Measurements from ENCODE around the gene PATL1. TPM values are rescaled to one million over a fixed set of nuclear protein-coding genes. Genes with fewer than 3 reads are reported as not detected.
"Not testable (repeated sequence)": the region's sequence is repeated elsewhere in the genome, so short reads cannot be mapped to it uniquely, and the experiment has no call there.

The PATL1 gene
- total RNA-seq, 2 donors from 2014 or later: 57.6 to 81.1 TPM

DNA sequence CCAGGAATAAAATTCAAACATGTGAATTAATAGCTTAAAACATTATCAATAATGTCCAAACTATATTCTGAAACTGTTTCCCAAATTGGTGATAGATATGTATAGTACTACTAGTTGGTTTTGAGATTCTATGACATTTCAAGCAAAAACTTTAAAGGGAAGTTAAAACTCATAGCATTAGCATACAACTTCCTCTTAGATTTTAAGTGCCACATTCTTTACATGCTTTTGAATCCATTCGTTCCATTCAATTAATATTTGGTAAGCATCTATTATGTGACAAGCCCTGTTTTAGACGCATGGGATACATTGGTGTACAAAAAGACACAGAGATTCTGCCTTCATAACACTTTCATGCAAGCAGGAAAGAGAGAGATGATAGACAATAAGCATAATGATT is 8.9 kb downstream of the PATL1 start:
- H3K9me3 Mint-ChIP-seq: no peaks in the 10 kb centered on the region
- peak overlapping the region; percentile 12 for H3K27ac Mint-ChIP-seq
- H3K4me3 Mint-ChIP-seq: no peak overlapping the region
- no peak for ATAC-seq (replicated peaks)
- H3K4me1 Mint-ChIP-seq: peaks cover 10% of the 10 kb centered on the region
- H3K27me3 Mint-ChIP-seq: no peaks in the 10 kb centered on the region
- peaks cover 99% of the 10 kb centered on the region for H3K36me3 Mint-ChIP-seq (ENCODE audit: low read depth)

DNA sequence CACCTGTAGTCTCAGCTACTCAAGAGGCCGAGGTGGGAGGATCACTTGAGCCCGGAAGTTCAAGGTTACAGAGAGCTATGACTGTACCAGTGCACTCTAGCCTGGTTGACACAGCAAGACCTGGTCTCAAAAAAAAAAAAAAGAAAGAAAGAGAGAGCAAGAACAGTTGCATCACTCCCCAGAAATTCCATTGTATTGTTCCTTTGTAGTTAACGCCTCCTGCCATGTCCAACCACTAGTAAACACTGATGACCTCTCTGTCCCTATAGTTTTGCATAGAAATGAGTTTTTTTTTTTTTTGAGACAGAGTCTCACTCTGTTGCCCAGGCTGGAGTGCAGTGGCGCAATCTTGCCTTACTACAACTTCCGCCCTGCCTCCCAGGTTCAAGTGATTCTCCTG is 10.8 kb downstream of the PATL1 start:
- H3K4me1 Mint-ChIP-seq: peaks cover 6% of the 10 kb centered on the region

DNA sequence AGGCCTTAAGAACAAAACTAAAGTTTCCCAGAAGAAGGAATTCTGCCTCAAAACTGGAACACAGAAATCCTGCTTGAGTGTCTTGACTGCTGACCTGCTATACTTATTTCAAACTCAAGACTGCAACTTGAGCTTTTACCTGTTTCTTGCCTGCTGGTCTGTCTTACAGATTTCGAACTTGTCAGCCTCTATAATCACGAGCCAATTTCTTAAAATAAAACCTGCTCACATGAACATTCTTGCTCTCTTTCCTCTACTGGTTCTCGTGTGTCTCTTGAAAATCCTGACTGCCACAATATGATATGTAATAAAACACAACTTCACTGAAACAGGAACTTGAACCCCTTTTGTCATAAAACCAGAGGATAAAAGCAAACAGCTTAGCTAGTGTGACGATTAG is 13.9 kb downstream of the PATL1 start:
- H3K27ac Mint-ChIP-seq: no peak overlapping the region
- H3K4me1 Mint-ChIP-seq: peaks cover 4% of the 10 kb centered on the region
- H3K27me3 Mint-ChIP-seq: no peaks in the 10 kb centered on the region
- ATAC-seq (replicated peaks): no peak
- H3K36me3 Mint-ChIP-seq (ENCODE audit: low read depth): peaks cover 100% of the 10 kb centered on the region
- H3K9me3 Mint-ChIP-seq: no peaks in the 10 kb centered on the region
- no peak overlapping the region for H3K4me3 Mint-ChIP-seq

More for the DNA sequence above, 10.8 kb downstream of the PATL1 start:
- H3K27ac Mint-ChIP-seq: no peak overlapping the region
- ATAC-seq (replicated peaks): no peak
- no peak overlapping the region for H3K4me3 Mint-ChIP-seq
- no peaks in the 10 kb centered on the region for H3K9me3 Mint-ChIP-seq
- H3K27me3 Mint-ChIP-seq: no peaks in the 10 kb centered on the region
- peaks cover 99% of the 10 kb centered on the region for H3K36me3 Mint-ChIP-seq (ENCODE audit: low read depth)

DNA sequence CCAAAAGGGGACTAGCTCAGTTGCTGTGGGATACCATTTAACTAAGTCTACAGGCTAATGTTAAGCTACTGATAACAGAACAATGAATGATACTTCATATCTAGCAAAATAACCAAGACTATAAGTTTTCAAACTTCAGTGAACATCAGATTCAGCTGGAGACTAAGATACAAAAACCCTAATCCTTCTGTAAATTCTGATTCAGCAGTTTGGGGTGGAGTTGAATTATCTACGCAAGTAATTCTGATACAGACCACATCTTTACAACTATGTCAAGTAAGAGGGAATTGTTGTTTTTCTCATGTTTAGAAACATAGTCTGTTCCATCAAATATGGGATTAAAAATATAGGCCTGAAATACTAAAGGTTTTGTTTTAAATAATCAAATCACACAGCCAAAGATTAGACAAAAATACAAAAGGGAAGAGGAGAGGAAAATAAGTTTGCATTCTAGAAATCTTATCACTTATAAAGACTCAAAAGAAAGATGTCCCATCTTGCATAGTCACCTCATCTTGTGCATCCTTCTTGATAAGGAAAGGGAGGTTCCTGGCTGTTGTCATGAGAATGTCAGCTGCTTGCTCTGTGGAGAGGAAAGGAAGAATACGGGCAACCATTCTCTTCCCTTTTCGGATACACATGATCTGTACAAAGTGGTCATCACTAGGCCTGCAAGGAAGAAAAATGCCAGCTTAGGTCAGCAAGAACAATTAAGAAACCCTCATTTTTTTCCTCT is 21.4 kb downstream of the PATL1 start:
- Mint-ChIP-seq H3K27me3 (no peaks in the 10 kb centered on the region), H3K9me3 (no peaks in the 10 kb centered on the region), H3K4me1 (peaks cover 4% of the 10 kb centered on the region), H3K36me3 (ENCODE audit: low read depth) (peaks cover 99% of the 10 kb centered on the region), H3K27ac (no peak overlapping the region), H3K4me3 (no peak overlapping the region)
- ATAC-seq (replicated peaks): no peak

DNA sequence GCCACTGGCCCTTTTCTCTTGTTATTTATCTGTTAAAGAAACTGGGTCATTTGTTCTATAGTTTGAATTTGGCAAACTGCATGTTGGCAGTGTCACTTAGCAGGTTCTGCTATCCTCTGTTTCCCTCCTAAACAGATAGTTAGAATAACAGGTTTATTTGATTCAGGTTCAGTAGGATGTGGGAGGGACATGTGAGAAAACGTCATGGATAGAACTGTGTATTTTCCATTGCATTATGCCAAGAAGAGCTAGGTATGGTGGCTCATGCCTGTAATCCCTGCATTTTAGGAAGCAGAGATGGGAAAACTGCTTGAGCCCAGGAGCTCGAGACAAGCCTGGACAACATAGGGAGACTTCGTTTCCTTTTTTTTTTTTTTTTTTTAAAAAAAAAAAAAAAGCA is 24.3 kb downstream of the PATL1 start:
- ATAC-seq (replicated peaks): no peak
- Mint-ChIP-seq H3K27me3 (no peaks in the 10 kb centered on the region), H3K36me3 (ENCODE audit: low read depth) (peaks cover 99% of the 10 kb centered on the region), H3K9me3 (no peaks in the 10 kb centered on the region), H3K4me3 (no peak overlapping the region), H3K27ac (peak overlapping the region; percentile 16), H3K4me1 (no peaks in the 10 kb centered on the region)

DNA sequence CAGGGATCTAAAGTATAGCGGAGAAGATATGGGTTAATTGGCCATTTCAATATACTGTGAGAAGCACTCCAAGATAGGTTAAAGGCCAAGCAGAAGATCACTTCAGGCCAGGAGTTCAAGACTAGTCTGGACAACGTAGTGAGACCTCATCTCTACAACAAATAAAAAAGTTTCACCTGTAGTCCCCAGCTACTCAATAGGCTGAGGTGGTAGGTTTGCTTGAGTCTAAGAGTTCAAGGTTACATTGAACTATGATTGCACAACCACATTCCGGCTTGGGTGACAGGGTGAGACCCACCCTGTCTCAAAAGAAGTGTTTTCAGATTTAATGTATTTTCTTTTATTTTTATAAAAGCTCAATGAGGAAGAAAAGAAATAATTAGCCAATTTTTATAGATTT is 25.4 kb downstream of the PATL1 start:
- Mint-ChIP-seq H3K9me3 (no peaks in the 10 kb centered on the region), H3K36me3 (ENCODE audit: low read depth) (peaks cover 99% of the 10 kb centered on the region), H3K4me1 (no peaks in the 10 kb centered on the region), H3K4me3 (no peak overlapping the region), H3K27ac (no peak overlapping the region), H3K27me3 (no peaks in the 10 kb centered on the region)
- no peak for ATAC-seq (replicated peaks)

DNA sequence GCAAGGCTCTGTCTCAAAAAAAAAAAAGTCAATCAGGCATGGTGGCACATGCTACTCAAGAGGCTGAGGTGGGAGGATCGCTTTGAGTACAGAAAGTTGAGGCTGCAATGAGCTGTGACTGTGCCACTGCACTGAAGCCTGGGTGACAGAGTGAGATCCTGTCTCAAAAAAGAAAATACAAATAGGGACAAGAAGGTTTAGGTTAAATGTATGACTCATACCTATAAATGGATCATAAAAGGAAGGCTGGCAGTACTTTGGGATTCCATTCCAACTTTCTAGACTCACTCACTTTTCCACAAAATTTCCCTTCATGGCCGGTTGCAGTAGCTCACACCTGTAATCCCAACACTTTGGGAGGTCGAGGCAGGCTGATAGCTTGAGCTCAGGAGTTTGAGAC is 27.7 kb downstream of the PATL1 start:
- H3K27me3 Mint-ChIP-seq: no peaks in the 10 kb centered on the region
- no peak overlapping the region for H3K4me3 Mint-ChIP-seq
- no peak for ATAC-seq (replicated peaks)
- H3K4me1 Mint-ChIP-seq: no peaks in the 10 kb centered on the region
- H3K27ac Mint-ChIP-seq: no peak overlapping the region
- peaks cover 99% of the 10 kb centered on the region for H3K36me3 Mint-ChIP-seq (ENCODE audit: low read depth)
- no peaks in the 10 kb centered on the region for H3K9me3 Mint-ChIP-seq

DNA sequence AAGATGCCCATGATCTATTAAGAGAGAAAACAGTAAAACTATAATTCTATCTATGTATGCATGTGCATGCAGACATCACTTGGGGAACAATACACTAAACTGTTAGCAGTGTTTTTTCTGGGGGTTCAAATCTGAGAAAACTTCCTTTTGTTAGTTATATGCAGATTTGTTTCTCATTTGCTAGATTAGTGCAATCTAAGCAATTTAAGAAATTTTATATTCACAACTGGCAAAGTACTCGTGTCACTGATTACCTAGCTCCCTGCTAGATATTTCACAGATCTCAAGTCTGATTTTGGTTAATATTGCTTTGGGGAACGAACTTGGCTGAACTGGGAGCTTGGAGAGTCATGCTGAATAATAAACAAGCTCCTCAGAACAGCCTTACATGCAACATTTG is 38.3 kb downstream of the PATL1 start:
- Mint-ChIP-seq H3K4me3 (no peak overlapping the region), H3K27me3 (no peaks in the 10 kb centered on the region), H3K4me1 (no peaks in the 10 kb centered on the region), H3K27ac (no peak overlapping the region), H3K36me3 (ENCODE audit: low read depth) (peaks cover 26% of the 10 kb centered on the region), H3K9me3 (no peaks in the 10 kb centered on the region)
- ATAC-seq (replicated peaks): no peak

DNA sequence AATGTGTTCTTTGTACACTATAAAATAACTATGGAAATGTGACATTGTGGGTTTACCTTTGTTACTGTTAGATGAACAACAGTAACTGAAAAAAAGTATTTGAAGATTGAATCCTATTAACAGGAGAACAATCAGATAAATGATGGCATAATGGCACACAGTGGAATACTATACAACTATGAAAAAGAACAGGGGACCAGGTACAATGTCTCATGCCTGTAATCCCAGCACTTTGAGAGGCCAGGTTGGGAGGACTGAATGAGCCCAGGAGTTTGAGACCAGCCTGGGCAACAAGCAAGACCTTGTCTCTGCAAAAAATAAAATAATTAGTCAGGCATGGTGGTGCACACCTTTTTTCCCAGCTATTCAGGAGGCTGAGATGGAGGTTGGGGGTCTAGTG is 38.8 kb downstream of the PATL1 start:
- no peak for ATAC-seq (replicated peaks)
- Mint-ChIP-seq H3K27me3 (no peaks in the 10 kb centered on the region), H3K4me3 (no peak overlapping the region), H3K27ac (no peak overlapping the region), H3K4me1 (no peaks in the 10 kb centered on the region), H3K9me3 (no peaks in the 10 kb centered on the region), H3K36me3 (ENCODE audit: low read depth) (peaks cover 21% of the 10 kb centered on the region)

DNA sequence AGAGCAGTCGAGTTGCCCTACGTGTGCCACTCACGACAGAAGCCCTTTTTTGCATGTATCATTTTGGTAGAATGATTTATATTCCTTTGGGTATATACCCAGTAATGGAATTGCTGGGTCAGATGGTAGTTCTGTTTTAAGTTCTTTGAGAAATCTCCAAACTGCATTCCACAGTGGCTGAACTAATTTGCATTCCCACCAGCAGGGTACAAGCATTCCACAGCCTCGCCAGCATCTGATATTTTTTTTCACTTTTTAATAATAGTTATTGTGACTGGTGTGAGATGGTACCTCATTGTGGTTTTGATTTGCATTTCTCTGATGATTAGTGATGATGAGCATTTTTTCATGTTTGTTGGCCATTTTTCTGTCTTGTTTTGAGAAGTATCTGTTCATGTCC is 41.9 kb downstream of the PATL1 start:
- not testable (repeated sequence) for ATAC-seq (replicated peaks); H3K27ac Mint-ChIP-seq
- peaks cover 15% of the 10 kb centered on the region for H3K36me3 Mint-ChIP-seq (ENCODE audit: low read depth)

DNA sequence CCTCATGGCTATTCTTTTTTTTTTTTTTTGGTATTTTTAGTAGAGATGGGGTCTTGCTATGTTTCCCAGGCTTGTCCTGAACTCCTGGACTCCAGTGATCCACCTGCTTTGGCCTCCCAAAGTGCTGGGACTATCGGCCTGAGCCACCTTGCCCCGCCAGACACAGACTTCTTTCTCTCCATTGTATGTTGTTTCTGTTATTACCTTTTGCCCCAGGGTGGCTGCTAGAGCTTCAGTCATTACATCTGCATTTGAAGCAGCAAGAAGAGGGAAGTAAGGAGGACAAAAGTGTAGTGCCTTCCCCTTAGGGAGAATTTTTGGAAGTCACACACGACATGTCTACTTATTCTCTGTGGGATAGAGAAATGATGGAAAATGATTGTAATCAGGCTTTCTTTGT is 43.1 kb downstream of the PATL1 start:
- no peaks in the 10 kb centered on the region for H3K4me1 Mint-ChIP-seq
- no peak overlapping the region for H3K4me3 Mint-ChIP-seq
- no peak overlapping the region for H3K27ac Mint-ChIP-seq
- no peak for ATAC-seq (replicated peaks)
- H3K9me3 Mint-ChIP-seq: no peaks in the 10 kb centered on the region
- H3K36me3 Mint-ChIP-seq (ENCODE audit: low read depth): peaks cover 9% of the 10 kb centered on the region
- no peaks in the 10 kb centered on the region for H3K27me3 Mint-ChIP-seq

More for the DNA sequence above, 41.9 kb downstream of the PATL1 start:
- not testable (repeated sequence) for H3K4me3 Mint-ChIP-seq, H3K4me1 Mint-ChIP-seq, H3K9me3 Mint-ChIP-seq, H3K27me3 Mint-ChIP-seq

DNA sequence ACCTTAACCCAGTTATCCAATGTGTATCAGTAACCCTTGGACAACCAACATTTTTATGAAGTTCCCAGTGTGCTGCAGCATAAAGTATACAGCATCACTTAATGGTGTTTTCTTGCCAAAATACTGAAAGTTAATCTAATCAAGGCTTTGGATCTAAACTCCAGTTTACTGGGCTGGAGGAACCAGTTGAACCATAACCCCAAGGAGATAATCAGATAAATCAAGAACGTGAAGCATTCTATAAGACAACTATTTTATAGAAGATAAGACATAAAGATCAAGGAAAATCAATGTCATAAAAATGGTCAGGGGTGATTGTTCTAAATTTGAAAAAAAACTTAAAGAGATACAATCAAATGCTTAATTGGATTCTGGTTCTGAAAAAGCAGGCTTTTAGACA is 51.0 kb downstream of the PATL1 start:
- no peak overlapping the region for H3K27ac Mint-ChIP-seq
- no peaks in the 10 kb centered on the region for H3K27me3 Mint-ChIP-seq
- peak overlapping the region; percentile 99 for H3K4me3 Mint-ChIP-seq
- ATAC-seq (replicated peaks): no peak
- peaks cover 15% of the 10 kb centered on the region for H3K4me1 Mint-ChIP-seq
- peaks cover 27% of the 10 kb centered on the region for H3K36me3 Mint-ChIP-seq (ENCODE audit: low read depth)
- no peaks in the 10 kb centered on the region for H3K9me3 Mint-ChIP-seq

DNA sequence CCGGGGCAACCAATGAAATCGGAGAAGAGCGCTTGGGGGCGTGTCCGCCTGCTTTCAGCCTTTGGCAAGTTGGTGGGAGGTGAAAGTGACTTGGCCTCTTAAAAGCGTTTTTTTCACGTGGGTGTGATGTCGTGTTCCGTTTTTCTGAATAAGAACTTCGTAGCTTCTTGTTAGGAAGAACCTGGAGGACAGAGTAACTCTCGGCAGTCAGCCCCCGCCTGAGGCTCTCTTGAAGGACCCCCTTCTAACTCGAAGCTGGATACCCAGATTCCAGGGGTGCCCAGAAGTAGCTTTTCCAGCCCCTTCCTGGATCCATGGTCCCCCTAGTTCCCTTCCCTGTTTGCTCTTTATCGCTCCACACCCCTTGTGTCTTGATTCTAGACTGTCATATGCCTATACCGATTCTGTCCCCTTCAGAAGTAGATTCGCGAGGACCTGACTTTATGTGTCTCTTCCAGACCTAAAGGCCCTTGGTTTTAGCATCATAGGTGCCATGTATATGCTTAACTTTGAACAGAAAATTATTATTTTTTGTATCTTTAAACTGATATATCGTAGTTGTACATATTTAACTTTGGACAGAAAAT is 52.3 kb downstream of the PATL1 start:
- Mint-ChIP-seq H3K27ac (peak overlapping the region; percentile 92), H3K4me1 (peaks cover 27% of the 10 kb centered on the region), H3K27me3 (no peaks in the 10 kb centered on the region), H3K9me3 (no peaks in the 10 kb centered on the region), H3K36me3 (ENCODE audit: low read depth) (peaks cover 40% of the 10 kb centered on the region), H3K4me3 (peak overlapping the region; percentile 99)
- no peak for ATAC-seq (replicated peaks)

DNA sequence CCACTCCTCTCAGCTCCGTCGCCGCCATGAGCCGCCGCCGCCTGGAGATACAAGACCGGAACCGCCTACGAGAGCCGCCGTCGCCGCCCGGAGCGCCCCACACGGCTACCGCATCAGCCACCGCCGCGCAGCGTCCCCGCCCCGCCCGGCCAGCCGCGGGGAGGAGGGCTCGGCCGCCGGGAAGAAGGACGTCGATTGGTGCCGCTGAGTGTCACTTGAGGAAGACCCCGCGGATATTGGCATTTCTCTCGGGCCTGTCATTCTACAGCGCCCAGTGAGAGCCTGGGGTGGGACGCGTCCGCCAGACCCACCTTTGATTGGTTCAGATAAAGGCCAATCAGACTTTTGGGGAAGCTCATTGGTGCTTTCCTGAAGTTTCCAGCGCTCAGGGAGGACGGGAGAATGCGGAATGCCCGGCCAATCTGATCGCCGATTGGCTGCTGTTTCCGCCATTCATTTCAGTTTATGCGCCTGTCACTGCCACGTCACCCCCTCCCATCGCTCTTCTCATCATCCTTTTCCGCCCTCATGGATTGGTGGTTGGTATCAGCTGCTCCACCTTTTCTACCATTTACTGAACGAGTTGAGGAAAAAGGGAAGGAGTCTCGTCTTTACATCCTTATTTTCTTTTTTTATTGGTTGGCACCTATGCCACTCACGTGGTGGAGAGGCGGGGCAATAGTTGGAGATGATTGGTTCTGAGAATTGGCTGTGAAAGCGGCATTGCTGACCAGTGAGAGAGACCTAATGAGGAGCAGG is 53.0 kb downstream of the PATL1 start, which contains the start of gene OSBP:
Gene OSBP, minus strand, starts transcription at position 138 of the 759 bp plus-strand sequence. Its CDS starts 110 bp downstream, at position 28.
- Mint-ChIP-seq H3K4me3 (peak within 1 kb of the TSS; percentile 99), H3K27ac (peak within 1 kb of the TSS; percentile 96), H3K27me3 (no peaks in the 10 kb centered on the region), H3K4me1 (peaks cover 31% of the 10 kb centered on the region), H3K9me3 (no peaks in the 10 kb centered on the region), H3K36me3 (ENCODE audit: low read depth) (peaks cover 46% of the 10 kb centered on the region)
- peak; percentile 88 for ATAC-seq (replicated peaks)
